ENCODE measurements around the gene AKT1. TPM values are rescaled to one million over a fixed set of nuclear protein-coding genes. Genes with fewer than 3 reads are reported as not detected.

AKT1 gene
- total RNA-seq, 1 donor = 188 TPM

DNA sequence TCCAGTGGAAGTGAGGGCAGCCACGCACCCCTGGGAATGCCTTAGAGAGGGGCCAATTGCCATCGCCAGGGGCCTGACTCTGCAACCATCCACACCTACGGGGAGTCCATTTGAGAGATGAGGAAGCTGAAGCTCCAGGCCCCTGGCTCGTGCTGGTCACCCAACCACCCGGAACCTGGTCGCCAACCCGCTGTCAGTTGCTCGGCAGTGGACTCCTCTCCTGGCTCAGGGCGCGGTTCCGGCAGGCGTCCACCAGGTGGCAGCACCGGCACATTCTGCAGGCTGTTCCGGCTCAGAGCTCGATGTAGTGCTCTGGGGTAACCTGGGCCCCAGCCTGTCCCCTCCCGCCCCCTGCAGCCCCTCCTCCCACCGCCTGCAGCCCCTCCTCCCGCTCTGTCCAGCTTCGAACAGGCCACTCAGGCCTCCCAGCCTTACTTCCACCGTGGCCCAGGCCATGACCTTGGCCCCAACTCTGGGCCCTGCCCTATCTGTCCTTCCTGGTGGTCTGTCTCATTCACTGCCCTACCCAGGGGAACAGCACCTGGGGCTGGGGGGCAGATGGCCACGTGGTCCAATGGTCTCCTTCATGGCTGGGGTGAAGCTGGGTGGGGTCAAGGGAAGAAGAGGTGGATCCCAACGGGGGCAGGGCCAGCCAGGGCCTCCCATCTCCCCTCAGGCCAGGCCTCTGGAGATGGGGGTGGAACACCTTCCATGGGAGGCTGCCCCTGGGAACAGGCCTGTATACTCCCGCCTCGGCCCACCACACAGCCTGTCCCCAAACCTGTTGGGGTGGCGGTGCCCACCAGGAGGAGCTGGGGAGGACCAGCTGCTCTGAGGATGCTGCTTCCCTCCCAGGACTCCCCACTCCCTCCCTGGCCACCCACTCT, 26.9 kb downstream of the AKT1 start:
- Histone ChIP-seq H3K27me3 (ENCODE audit: insufficient read depth, low read length) (no peaks in the 10 kb centered on the region), H3K4me1 (ENCODE audit: insufficient read depth, low read length) (no peaks in the 10 kb centered on the region), H2AFZ (ENCODE audit: low read length) (no peak overlapping the region), H3K9me3 (ENCODE audit: low read depth, low read length) (no peaks in the 10 kb centered on the region), H3K4me3 (ENCODE audit: insufficient read depth, low read length) (no peak overlapping the region), H3K79me2 (ENCODE audit: insufficient read depth, low read length) (no peaks in the 10 kb centered on the region), H3K4me2 (ENCODE audit: insufficient read depth, low read length) (no peak overlapping the region), H3K27ac (ENCODE audit: low read depth, low read length) (no peak overlapping the region), H4K20me1 (ENCODE audit: insufficient read depth, low read length) (peaks cover 7% of the 10 kb centered on the region), H3K36me3 (ENCODE audit: insufficient read depth, low read length) (peaks cover 29% of the 10 kb centered on the region)
- peak; percentile 99 for DNase-seq (ENCODE audit: insufficient read length, low spot score, missing footprints)
- TF ChIP-seq, protein P1, sequence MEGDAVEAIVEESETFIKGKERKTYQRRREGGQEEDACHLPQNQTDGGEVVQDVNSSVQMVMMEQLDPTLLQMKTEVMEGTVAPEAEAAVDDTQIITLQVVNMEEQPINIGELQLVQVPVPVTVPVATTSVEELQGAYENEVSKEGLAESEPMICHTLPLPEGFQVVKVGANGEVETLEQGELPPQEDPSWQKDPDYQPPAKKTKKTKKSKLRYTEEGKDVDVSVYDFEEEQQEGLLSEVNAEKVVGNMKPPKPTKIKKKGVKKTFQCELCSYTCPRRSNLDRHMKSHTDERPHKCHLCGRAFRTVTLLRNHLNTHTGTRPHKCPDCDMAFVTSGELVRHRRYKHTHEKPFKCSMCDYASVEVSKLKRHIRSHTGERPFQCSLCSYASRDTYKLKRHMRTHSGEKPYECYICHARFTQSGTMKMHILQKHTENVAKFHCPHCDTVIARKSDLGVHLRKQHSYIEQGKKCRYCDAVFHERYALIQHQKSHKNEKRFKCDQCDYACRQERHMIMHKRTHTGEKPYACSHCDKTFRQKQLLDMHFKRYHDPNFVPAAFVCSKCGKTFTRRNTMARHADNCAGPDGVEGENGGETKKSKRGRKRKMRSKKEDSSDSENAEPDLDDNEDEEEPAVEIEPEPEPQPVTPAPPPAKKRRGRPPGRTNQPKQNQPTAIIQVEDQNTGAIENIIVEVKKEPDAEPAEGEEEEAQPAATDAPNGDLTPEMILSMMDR (IDR thresholded peaks at IDR 0.05; ENCODE audit: extremely low read depth, low read depth, low read length) = peak; percentile 72

DNA sequence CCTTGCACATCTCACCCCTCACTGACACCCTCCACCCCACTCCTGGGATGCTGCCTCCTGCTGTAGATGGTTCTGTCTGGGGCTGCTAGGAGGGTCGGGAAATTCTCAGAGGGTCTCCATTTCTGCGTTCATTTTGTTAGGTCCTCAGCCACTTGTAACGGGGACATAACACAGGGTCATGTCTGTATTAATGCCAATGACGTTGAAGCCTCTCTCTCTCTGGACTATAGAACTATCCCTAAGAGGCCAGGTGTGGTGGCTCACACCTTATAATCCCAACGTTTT, 28.0 kb downstream of the AKT1 start:
- no peaks in the 10 kb centered on the region for H3K4me1 ChIP-seq (ENCODE audit: insufficient read depth, low read length)
- no peaks in the 10 kb centered on the region for H3K9me3 ChIP-seq (ENCODE audit: low read depth, low read length)
- peaks cover 7% of the 10 kb centered on the region for H4K20me1 ChIP-seq (ENCODE audit: insufficient read depth, low read length)
- no peak overlapping the region for H3K4me3 ChIP-seq (ENCODE audit: insufficient read depth, low read length)
- TF ChIP-seq, protein P1 (IDR thresholded peaks at IDR 0.05; ENCODE audit: extremely low read depth, low read depth, low read length) = no peak
- no peaks in the 10 kb centered on the region for H3K27me3 ChIP-seq (ENCODE audit: insufficient read depth, low read length)
- H3K79me2 ChIP-seq (ENCODE audit: insufficient read depth, low read length) = no peaks in the 10 kb centered on the region
- no peak overlapping the region for H2AFZ ChIP-seq (ENCODE audit: low read length)
- DNase-seq (ENCODE audit: insufficient read length, low spot score, missing footprints) = peak; percentile 41
- H3K36me3 ChIP-seq (ENCODE audit: insufficient read depth, low read length) = peaks cover 21% of the 10 kb centered on the region
- no peak overlapping the region for H3K4me2 ChIP-seq (ENCODE audit: insufficient read depth, low read length)
- H3K27ac ChIP-seq (ENCODE audit: low read depth, low read length) = no peak overlapping the region

- Histone ChIP-seq H3K4me3 (ENCODE audit: insufficient read depth, low read length) (no peak overlapping the region), H4K20me1 (ENCODE audit: insufficient read depth, low read length) (peaks cover 7% of the 10 kb centered on the region), H3K36me3 (ENCODE audit: insufficient read depth, low read length) (peaks cover 16% of the 10 kb centered on the region), H3K4me2 (ENCODE audit: insufficient read depth, low read length) (no peak overlapping the region), H3K27ac (ENCODE audit: low read depth, low read length) (no peak overlapping the region), H3K27me3 (ENCODE audit: insufficient read depth, low read length) (no peaks in the 10 kb centered on the region), H2AFZ (ENCODE audit: low read length) (no peak overlapping the region), H3K79me2 (ENCODE audit: insufficient read depth, low read length) (no peaks in the 10 kb centered on the region), H3K4me1 (ENCODE audit: insufficient read depth, low read length) (no peaks in the 10 kb centered on the region), H3K9me3 (ENCODE audit: low read depth, low read length) (no peaks in the 10 kb centered on the region)
- DNase-seq (ENCODE audit: insufficient read length, low spot score, missing footprints) = no peak
- TF ChIP-seq, protein P1 (IDR thresholded peaks at IDR 0.05; ENCODE audit: extremely low read depth, low read depth, low read length) = no peak
Measured at GRCh38 chr14:104766863-104767633, 28.5 kb downstream of the AKT1 start.

DNA sequence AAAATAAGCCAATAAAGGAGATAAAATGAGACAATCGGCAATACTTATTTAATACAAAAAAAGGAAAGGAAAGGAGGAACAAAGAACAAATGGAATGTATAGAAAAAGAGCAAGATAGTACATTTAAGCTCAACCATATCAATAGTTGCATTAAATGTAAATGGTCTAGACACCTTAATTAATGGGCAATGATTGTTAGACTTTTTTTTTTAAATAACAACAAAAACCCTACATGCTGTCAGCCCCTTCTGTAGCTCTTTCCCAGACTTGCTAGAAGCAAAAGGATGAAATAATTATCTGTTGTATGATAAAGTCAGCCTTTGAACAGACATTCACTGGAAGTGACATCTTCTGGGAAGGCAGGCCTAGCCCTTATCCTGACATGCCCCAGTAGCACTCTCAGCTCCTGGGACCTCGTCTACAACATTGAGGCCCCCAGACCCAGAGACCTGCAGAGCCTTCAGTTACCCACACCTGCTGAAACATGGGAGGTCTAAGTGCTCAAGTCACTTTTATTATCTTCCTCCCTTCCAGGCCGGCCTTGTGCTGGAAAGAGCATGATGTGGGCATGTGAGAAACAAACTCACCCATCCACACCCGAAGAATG, 29.2 kb downstream of the AKT1 start:
- H3K4me2 ChIP-seq (ENCODE audit: insufficient read depth, low read length) = no peak overlapping the region
- no peak overlapping the region for H3K27ac ChIP-seq (ENCODE audit: low read depth, low read length)
- no peak overlapping the region for H3K4me3 ChIP-seq (ENCODE audit: insufficient read depth, low read length)
- TF ChIP-seq, protein P1 (IDR thresholded peaks at IDR 0.05; ENCODE audit: extremely low read depth, low read depth, low read length) = no peak
- peaks cover 12% of the 10 kb centered on the region for H3K36me3 ChIP-seq (ENCODE audit: insufficient read depth, low read length)
- H3K27me3 ChIP-seq (ENCODE audit: insufficient read depth, low read length) = no peaks in the 10 kb centered on the region
- DNase-seq (ENCODE audit: insufficient read length, low spot score, missing footprints) = peak; percentile 8
- no peaks in the 10 kb centered on the region for H3K79me2 ChIP-seq (ENCODE audit: insufficient read depth, low read length)
- no peak overlapping the region for H2AFZ ChIP-seq (ENCODE audit: low read length)
- peaks cover 9% of the 10 kb centered on the region for H4K20me1 ChIP-seq (ENCODE audit: insufficient read depth, low read length)
- no peaks in the 10 kb centered on the region for H3K4me1 ChIP-seq (ENCODE audit: insufficient read depth, low read length)
- H3K9me3 ChIP-seq (ENCODE audit: low read depth, low read length) = no peaks in the 10 kb centered on the region

All from osteoblast (primary cell).